Measurements from ENCODE around the gene EHMT1.
"Not testable (repeated sequence)": the region's sequence is repeated elsewhere in the genome, so short reads cannot be mapped to it uniquely, and the experiment has no call there.

Gene EHMT1

GRCh38 chr9:137731216-137731946, 112.6 kb downstream of the EHMT1 start:
- TF ChIP-seq CTCF (conservative IDR thresholded peaks at IDR 0.05) (no peak), ZFX (IDR thresholded peaks at IDR 0.05) (no peak)
- H3K27ac ChIP-seq, result no peak overlapping the region

GRCh38 chr9:137731947-137732813, 113.4 kb downstream of the EHMT1 start:
- no peak for TF ChIP-seq ZFX (IDR thresholded peaks at IDR 0.05)
- TF ChIP-seq CTCF (conservative IDR thresholded peaks at IDR 0.05), result no peak
- H3K27ac ChIP-seq, result no peak overlapping the region

GRCh38 chr9:137733429-137733828, 114.6 kb downstream of the EHMT1 start:
- no peak overlapping the region for H3K27ac ChIP-seq
- no peak for TF ChIP-seq CTCF (conservative IDR thresholded peaks at IDR 0.05)
- TF ChIP-seq ZFX (IDR thresholded peaks at IDR 0.05), result no peak

- no peak for TF ChIP-seq CTCF (conservative IDR thresholded peaks at IDR 0.05)
- TF ChIP-seq ZFX (IDR thresholded peaks at IDR 0.05), result no peak
Measured at GRCh38 chr9:137734181-137734580, 115.4 kb downstream of the EHMT1 start.

GRCh38 chr9:137738182-137738696, 119.4 kb downstream of the EHMT1 start:
- not testable (repeated sequence) for H3K27ac ChIP-seq

More at GRCh38 chr9:137734181-137734580, 115.4 kb downstream of the EHMT1 start:
- no peak overlapping the region for H3K27ac ChIP-seq

GRCh38 chr9:137738703-137739102, 119.9 kb downstream of the EHMT1 start:
- no peak for TF ChIP-seq ZFX (IDR thresholded peaks at IDR 0.05)
- no peak for TF ChIP-seq CTCF (conservative IDR thresholded peaks at IDR 0.05)
- H3K27ac ChIP-seq, result no peak overlapping the region

GRCh38 chr9:137739371-137740309, 120.8 kb downstream of the EHMT1 start:
- H3K27ac ChIP-seq, result no peak overlapping the region

More at GRCh38 chr9:137739371-137740309, 120.8 kb downstream of the EHMT1 start:
- TF ChIP-seq ZFX (IDR thresholded peaks at IDR 0.05) (no peak), CTCF (conservative IDR thresholded peaks at IDR 0.05) (no peak)

Data from C4-2B (cell line).